Upper lobe of left lung (tissue), 6 donors: ENCODE data around the gene FAM171A1. TPM values are rescaled to one million over a fixed set of nuclear protein-coding genes. Genes with fewer than 3 reads are reported as not detected.

Experiments used
- ATAC-seq, 2 donors: fragments of 200-7000 bp; cut with Tn5 transposase; one replicate each; pipeline ENCODE4 v1.9.1; 2022; ENCODE audit warnings: mild to moderate bottlenecking in 2 of 2, moderate library complexity in 2 of 2; ENCODE audit not compliant: low FRiP score in 2 of 2
- DNase-seq, 2 donors: peaks; one replicate each; pipeline ENCODE4 v3.0.0-alpha.2; 2019 to 2020
- H3K27ac ChIP-seq, 4 donors: fragments of 200-600 bp; sonication (generic); one replicate each; pipeline ENCODE4 v1.5.1; 2016 to 2019
- H3K27me3 ChIP-seq, 4 donors: fragments of 200-600 bp; sonication (generic); one replicate each; pipeline ENCODE4 v1.5.1; 2017 to 2019
- H3K36me3 ChIP-seq, 4 donors: fragments of 200-600 bp; sonication (generic); one replicate each; pipeline ENCODE4 v1.5.1; 2016 to 2019
- H3K4me1 ChIP-seq, 4 donors: fragments of 200-600 bp; sonication (generic); one replicate each; pipeline ENCODE4 v1.5.1; 2018 to 2019
- H3K4me3 ChIP-seq, 4 donors: fragments of 200-600 bp; sonication (generic); one replicate each; pipeline ENCODE4 v1.5.1; 2017 to 2019; ENCODE audit warnings: mild to moderate bottlenecking in 2 of 4, moderate library complexity in 1 of 4
- H3K9me3 ChIP-seq, 4 donors: fragments of 200-600 bp; sonication (generic); one replicate each; pipeline ENCODE4 v1.5.1; 2018 to 2019
- EP300 ChIP-seq, 4 donors: sonication (generic); formaldehyde crosslinking; IDR thresholded peaks; one replicate each; pipeline ENCODE4 v1.5.1; 2017; ENCODE audit warnings: antibody characterized with exemption in 4 of 4, control low read depth in 2 of 4
- POLR2A ChIP-seq, 4 donors: fragments of 450-650 bp; IDR thresholded peaks; one replicate each; pipeline ENCODE4 v1.5.1; 2016 to 2017; ENCODE audit warnings: antibody characterized with exemption in 4 of 4, mild to moderate bottlenecking in 2 of 4
- POLR2AphosphoS5 ChIP-seq, 2 donors: sonication (generic); formaldehyde crosslinking; IDR thresholded peaks; one replicate each; pipeline ENCODE4 v1.5.1; 2017; ENCODE audit warnings: antibody characterized with exemption in 2 of 2
- whole genome bisulfite sequencing, 2 donors: methylation state at CpG; one replicate each; pipeline ENCODE4 v1.1.5; 2017 to 2018; 5-methylcytosine and 5-hydroxymethylcytosine counted together
- total RNA-seq, 6 donors: library from RNA; depleted of rRNA in 4 of 6; stranded (reverse); fragments of >200 nt in 4 of 6; gene quantifications; one replicate each; pipeline versions ENCODE4 v1.1.0 to v1.2.1, GENCODE V29; 2016 to 2021
- TF ChIP-seq, protein P1 (sequence below), 6 experiments: fragments of 450-650 bp in 4 of 6; fragments of 200-600 bp in 2 of 6; sonication (generic) in 2 of 6; IDR thresholded peaks; one replicate each; pipeline ENCODE4 v1.5.1; 2016 to 2019; ENCODE audit warnings: antibody characterized with exemption in 6 of 6
- donor health status: DM: no; HTN: no; CAD: no; lungs with moderate emphysema.
- donor health status: DM: no; HTN: yes; CAD: no; lungs with severe emphysema.

Gene FAM171A1
- total RNA-seq, 6 donors from 2014 or later, result 3.7 to 19.4 (median 7.2) TPM

DNA sequence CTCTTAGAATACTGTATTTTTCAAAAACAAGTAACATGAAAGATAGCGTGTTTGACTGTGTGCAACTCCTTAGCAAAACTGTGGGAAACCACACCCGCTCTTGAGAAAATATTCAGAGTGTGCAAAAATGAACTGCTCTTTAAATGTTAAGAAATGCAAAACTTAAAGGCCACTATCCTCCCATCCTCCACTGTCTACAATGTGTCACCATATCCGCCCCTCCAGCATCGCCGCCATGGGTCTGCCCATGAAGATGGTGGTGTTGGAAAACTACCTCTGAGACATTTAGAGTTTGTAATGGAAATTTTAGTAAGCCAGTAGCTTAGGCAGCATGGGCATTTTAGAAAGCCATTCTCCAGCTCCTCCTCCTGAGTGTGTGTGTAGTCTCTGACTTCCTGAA lies 182.5 kb downstream of the FAM171A1 start:
- WGBS, 2 donors, result 74 to 83% methylated on average over 5 of the region's 5 CpGs
- ATAC-seq, result no peak
- H3K4me3 ChIP-seq, result no peak overlapping the region

DNA sequence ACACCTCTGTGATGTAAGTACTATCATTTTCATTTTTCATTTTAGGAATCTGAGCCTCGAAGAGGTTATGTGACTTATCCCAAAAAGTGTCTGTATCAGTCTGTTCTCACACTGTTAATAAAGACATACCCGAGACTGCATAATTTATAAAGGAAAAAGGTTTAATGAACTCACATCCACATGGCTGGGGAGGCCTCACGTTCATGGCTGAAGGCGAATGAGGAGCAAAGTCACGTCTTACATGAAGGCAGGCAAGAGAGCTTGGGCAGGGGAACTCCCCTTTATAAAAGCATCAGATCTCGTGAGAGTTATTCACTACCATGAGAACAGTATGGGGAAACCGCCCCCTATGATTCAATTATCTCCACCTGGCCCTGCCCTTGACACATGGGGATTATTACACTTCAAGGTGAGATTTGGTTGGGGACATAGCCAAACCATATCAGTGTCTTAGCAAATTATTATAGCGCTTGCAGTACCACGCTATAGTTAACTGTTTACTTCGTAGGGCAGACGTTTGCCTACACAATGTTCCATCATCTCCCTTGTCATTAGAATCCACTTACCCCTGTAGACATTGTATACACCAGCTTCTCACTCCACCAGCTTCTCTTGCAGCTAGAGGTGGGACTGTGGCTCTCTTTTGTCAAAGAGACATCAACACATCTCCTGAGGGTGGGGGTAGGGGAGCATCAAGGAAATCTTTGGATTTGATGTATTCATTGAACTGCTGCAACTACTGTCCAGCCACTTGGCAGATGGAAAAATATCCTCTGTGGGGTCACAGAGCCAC lies 187.2 kb downstream of the FAM171A1 start:
- Histone ChIP-seq H3K4me1 (no peaks in the 10 kb centered on the region), H3K27me3 (no peaks in the 10 kb centered on the region), H3K4me3 (no peak overlapping the region), H3K9me3 (no peaks in the 10 kb centered on the region), H3K27ac (no peak overlapping the region), H3K36me3 (no peaks in the 10 kb centered on the region)
- 86 to 89% methylated on average over 11 of the region's 11 CpGs for WGBS, 2 donors
- ATAC-seq, result no peak
- DNase-seq, result no peak
- TF ChIP-seq EP300 (IDR thresholded peaks at IDR 0.05) (no peak), POLR2A (IDR thresholded peaks at IDR 0.05) (no peak), POLR2AphosphoS5 (IDR thresholded peaks at IDR 0.05) (no peak)
- TF ChIP-seq, protein P1, sequence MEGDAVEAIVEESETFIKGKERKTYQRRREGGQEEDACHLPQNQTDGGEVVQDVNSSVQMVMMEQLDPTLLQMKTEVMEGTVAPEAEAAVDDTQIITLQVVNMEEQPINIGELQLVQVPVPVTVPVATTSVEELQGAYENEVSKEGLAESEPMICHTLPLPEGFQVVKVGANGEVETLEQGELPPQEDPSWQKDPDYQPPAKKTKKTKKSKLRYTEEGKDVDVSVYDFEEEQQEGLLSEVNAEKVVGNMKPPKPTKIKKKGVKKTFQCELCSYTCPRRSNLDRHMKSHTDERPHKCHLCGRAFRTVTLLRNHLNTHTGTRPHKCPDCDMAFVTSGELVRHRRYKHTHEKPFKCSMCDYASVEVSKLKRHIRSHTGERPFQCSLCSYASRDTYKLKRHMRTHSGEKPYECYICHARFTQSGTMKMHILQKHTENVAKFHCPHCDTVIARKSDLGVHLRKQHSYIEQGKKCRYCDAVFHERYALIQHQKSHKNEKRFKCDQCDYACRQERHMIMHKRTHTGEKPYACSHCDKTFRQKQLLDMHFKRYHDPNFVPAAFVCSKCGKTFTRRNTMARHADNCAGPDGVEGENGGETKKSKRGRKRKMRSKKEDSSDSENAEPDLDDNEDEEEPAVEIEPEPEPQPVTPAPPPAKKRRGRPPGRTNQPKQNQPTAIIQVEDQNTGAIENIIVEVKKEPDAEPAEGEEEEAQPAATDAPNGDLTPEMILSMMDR (IDR thresholded peaks at IDR 0.05), result no peak

More for the DNA sequence above, 182.5 kb downstream of the FAM171A1 start:
- H3K4me1 ChIP-seq, result no peaks in the 10 kb centered on the region
- DNase-seq, result no peak
- no peaks in the 10 kb centered on the region for H3K36me3 ChIP-seq
- H3K27ac ChIP-seq, result no peak overlapping the region
- H3K9me3 ChIP-seq, result no peaks in the 10 kb centered on the region
- H3K27me3 ChIP-seq, result no peaks in the 10 kb centered on the region
- TF ChIP-seq, protein P1 (IDR thresholded peaks at IDR 0.05), result no peak
- TF ChIP-seq EP300 (IDR thresholded peaks at IDR 0.05), result no peak
- no peak for TF ChIP-seq POLR2A (IDR thresholded peaks at IDR 0.05)
- no peak for TF ChIP-seq POLR2AphosphoS5 (IDR thresholded peaks at IDR 0.05)

DNA sequence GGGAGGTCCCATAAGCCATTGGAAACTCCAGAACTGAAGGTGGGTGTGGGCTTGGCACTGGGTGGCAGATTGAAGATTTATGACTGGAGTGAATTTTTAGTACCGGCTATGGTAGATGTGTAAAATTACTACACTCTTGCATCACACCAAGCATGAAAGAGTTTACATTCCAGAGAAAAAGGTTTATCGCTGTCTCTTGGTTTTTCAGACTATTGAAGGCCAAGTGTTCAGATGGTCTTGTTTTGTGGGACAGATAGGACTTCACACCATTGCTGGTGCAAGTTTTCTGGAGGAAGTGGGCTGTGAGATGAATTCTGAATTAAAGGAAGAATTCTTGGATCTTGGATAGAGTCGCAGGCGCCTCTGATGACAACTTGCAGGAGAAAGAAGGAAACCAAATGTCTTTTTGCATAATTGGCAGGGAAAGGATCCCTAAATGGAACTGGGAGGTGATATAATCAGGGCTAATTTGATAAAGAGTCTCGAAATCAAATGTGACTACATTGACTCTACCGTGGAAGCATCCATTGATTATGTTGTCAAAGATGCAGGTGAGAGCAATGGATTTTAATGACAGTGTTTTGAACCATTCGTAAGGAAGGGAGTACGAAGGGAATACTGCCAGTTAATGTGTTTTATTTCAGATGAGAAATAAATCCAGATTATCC lies 188.4 kb downstream of the FAM171A1 start:
- Histone ChIP-seq H3K36me3 (no peaks in the 10 kb centered on the region), H3K4me1 (no peaks in the 10 kb centered on the region), H3K4me3 (no peak overlapping the region), H3K27ac (no peak overlapping the region), H3K9me3 (no peaks in the 10 kb centered on the region), H3K27me3 (no peaks in the 10 kb centered on the region)
- WGBS, 2 donors, result 76 to 88% methylated on average over 8 of the region's 8 CpGs
- TF ChIP-seq, protein P1 (IDR thresholded peaks at IDR 0.05), result no peak
- DNase-seq, result no peak
- ATAC-seq, result peak in 1 of 2 donors; percentile 21

DNA sequence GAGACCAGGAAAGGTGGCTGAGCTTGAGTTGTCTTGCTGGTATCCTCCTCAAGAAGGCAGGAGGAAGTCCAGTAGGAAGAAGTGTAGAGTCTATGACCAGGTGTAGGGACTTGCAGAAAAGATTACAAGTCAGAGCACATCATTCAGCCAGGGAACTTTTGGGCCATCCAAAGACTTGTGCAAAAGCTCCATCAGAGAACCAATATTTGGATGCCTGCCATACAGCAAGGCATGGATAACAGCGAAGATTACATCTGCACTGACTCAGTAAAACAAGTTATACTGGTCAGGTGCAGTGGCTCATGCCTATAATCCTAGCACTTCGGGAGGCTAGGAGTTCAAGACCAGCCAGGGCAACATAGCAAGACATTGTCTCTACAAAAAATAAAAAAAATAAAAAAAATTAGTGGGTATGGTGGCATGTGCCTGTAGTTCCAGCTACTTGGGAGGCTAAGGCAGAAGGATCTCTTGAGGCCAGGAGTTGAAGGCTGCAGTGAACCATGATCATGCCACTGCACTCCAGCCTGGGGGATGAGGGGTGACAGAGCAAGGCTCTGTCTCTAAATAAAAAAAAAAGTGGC lies 189.4 kb downstream of the FAM171A1 start:
- DNase-seq (no peak), ATAC-seq (no peak)
- Histone ChIP-seq H3K27me3 (no peaks in the 10 kb centered on the region), H3K27ac (no peak overlapping the region), H3K4me3 (no peak overlapping the region), H3K9me3 (no peaks in the 10 kb centered on the region), H3K36me3 (no peaks in the 10 kb centered on the region), H3K4me1 (no peaks in the 10 kb centered on the region)
- WGBS, 2 donors, result 83 to 88% methylated on average over 2 of the region's 2 CpGs
- TF ChIP-seq POLR2AphosphoS5 (IDR thresholded peaks at IDR 0.05) (no peak), POLR2A (IDR thresholded peaks at IDR 0.05) (no peak), EP300 (IDR thresholded peaks at IDR 0.05) (no peak)
- TF ChIP-seq, protein P1 (IDR thresholded peaks at IDR 0.05), result no peak
